Measurements from ENCODE around the gene PECR.

The PECR gene

GRCh38 chr2:216098421-216099334 is 17.1 kb upstream of the PECR start:
- no peak overlapping the region for H3K4me3 ChIP-seq
- DNase-seq (ENCODE audit: low read depth, low spot score): no peak
- no peaks in the 10 kb centered on the region for H3K36me3 ChIP-seq (ENCODE audit: insufficient read depth, low read length)
- H3K27ac ChIP-seq: no peak overlapping the region
- TF ChIP-seq POLR2AphosphoS5 (IDR thresholded peaks at IDR 0.05; ENCODE audit: borderline replicate concordance, low read depth, low read length): no peak
- no peak for TF ChIP-seq FOXP2 (optimal IDR thresholded peaks at IDR 0.05; ENCODE audit: control extremely low read depth, extremely low read length, insufficient read depth)
- no peak for TF ChIP-seq EZH2 (IDR thresholded peaks at IDR 0.05)
- no peak overlapping the region for H3K9ac ChIP-seq (ENCODE audit: insufficient read length)
- no peaks in the 10 kb centered on the region for H3K9me3 ChIP-seq (ENCODE audit: low read depth, low read length)

DNA sequence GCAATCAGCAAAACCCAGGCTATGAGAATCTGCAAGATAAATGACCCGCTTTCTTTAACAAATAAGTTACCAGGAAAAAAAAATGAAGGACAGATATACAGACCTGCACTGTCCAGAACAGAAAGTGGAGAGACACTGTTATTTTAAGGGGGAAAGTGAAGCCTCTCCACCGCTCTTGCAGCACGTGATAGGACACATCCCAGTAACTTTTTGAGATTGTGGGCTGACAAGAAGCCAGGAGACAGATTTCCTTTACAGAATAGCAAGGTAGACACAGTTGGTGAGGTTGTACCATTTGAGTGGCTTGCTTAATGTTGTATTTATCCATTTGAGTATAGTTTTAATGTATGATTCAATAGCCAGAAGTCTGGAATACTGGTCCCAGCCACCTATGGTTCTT is 13.1 kb upstream of the PECR start:
- Histone ChIP-seq H3K9ac (ENCODE audit: insufficient read length) (no peak overlapping the region), H3K9me3 (ENCODE audit: low read depth, low read length) (no peaks in the 10 kb centered on the region), H3K27ac (no peak overlapping the region), H3K4me3 (no peak overlapping the region), H3K36me3 (ENCODE audit: insufficient read depth, low read length) (no peaks in the 10 kb centered on the region)
- TF ChIP-seq FOXP2 (optimal IDR thresholded peaks at IDR 0.05; ENCODE audit: control extremely low read depth, extremely low read length, insufficient read depth) (no peak), POLR2AphosphoS5 (IDR thresholded peaks at IDR 0.05; ENCODE audit: borderline replicate concordance, low read depth, low read length) (no peak), EZH2 (IDR thresholded peaks at IDR 0.05) (no peak)
- DNase-seq (ENCODE audit: low read depth, low spot score): no peak

GRCh38 chr2:216092646-216093045 is 11.0 kb upstream of the PECR start:
- TF ChIP-seq FOXP2 (optimal IDR thresholded peaks at IDR 0.05; ENCODE audit: control extremely low read depth, extremely low read length, insufficient read depth): no peak
- no peak for TF ChIP-seq EZH2 (IDR thresholded peaks at IDR 0.05)
- TF ChIP-seq POLR2AphosphoS5 (IDR thresholded peaks at IDR 0.05; ENCODE audit: borderline replicate concordance, low read depth, low read length): no peak
- Histone ChIP-seq H3K4me3 (no peak overlapping the region), H3K9me3 (ENCODE audit: low read depth, low read length) (no peaks in the 10 kb centered on the region), H3K36me3 (ENCODE audit: insufficient read depth, low read length) (no peaks in the 10 kb centered on the region), H3K27ac (no peak overlapping the region), H3K9ac (ENCODE audit: insufficient read length) (no peak overlapping the region)
- no peak for DNase-seq (ENCODE audit: low read depth, low spot score)

DNA sequence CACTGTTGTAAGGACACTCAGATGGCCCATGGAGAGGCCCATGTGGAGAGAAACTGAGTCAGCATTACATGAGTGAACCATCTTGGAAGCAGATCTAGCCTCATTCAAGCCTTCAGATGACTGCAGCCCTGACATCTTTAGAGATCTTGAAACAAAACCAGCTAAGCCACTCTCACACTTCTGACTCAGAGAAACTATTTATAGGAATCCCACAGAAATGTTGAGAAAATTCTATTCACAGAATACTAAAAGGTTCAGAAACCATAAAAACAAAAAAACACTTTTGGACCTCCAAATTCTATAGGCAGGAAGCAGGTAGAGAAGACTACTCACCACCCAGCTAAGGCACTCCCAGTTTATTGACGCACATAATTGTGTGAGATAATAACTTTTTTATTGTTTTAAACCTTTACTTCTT is 8.8 kb upstream of the PECR start:
- no peak for DNase-seq (ENCODE audit: low read depth, low spot score)
- TF ChIP-seq FOXP2 (optimal IDR thresholded peaks at IDR 0.05; ENCODE audit: control extremely low read depth, extremely low read length, insufficient read depth): no peak
- no peak for TF ChIP-seq POLR2AphosphoS5 (IDR thresholded peaks at IDR 0.05; ENCODE audit: borderline replicate concordance, low read depth, low read length)
- no peak for TF ChIP-seq EZH2 (IDR thresholded peaks at IDR 0.05)
- H3K9ac ChIP-seq (ENCODE audit: insufficient read length): no peak overlapping the region

GRCh38 chr2:216086207-216086893 is 4.7 kb upstream of the PECR start:
- Histone ChIP-seq H3K9ac (ENCODE audit: insufficient read length) (no peak overlapping the region), H3K27ac (no peak overlapping the region), H3K4me3 (no peak overlapping the region), H3K9me3 (ENCODE audit: low read depth, low read length) (no peaks in the 10 kb centered on the region), H3K36me3 (ENCODE audit: insufficient read depth, low read length) (no peaks in the 10 kb centered on the region)
- DNase-seq (ENCODE audit: low read depth, low spot score): no peak
- TF ChIP-seq POLR2AphosphoS5 (IDR thresholded peaks at IDR 0.05; ENCODE audit: borderline replicate concordance, low read depth, low read length): no peak
- TF ChIP-seq EZH2 (IDR thresholded peaks at IDR 0.05): no peak
- no peak for TF ChIP-seq FOXP2 (optimal IDR thresholded peaks at IDR 0.05; ENCODE audit: control extremely low read depth, extremely low read length, insufficient read depth)

More for the DNA sequence above, 8.8 kb upstream of the PECR start:
- Histone ChIP-seq H3K4me3 (no peak overlapping the region), H3K36me3 (ENCODE audit: insufficient read depth, low read length) (no peaks in the 10 kb centered on the region), H3K9me3 (ENCODE audit: low read depth, low read length) (no peaks in the 10 kb centered on the region), H3K27ac (no peak overlapping the region)

DNA sequence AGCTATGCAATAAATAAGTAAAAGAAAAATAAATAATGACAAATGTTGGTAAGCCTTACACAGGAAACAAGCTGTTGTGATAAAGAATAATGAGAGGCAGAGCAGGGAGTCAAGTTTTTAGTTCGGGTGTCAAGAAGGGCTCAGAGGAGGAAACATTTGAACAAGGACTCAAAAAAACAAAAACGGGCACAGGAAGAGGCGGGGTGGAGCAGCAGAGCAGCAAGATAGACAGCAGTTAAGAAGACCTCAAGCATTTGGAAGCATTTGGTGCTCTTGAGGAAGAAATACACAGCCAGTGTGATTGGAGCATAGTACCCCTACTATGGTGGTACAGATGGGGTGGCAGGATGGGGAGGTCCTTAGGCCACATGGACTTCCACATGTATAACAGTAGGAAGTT is 2.9 kb upstream of the PECR start:
- no peak for DNase-seq (ENCODE audit: low read depth, low spot score)
- no peak overlapping the region for H3K27ac ChIP-seq

GRCh38 chr2:216083464-216084281 is 2.1 kb upstream of the PECR start:
- Histone ChIP-seq H3K4me3 (no peak overlapping the region), H3K27ac (no peak overlapping the region), H3K9me3 (ENCODE audit: low read depth, low read length) (no peaks in the 10 kb centered on the region), H3K9ac (ENCODE audit: insufficient read length) (no peak overlapping the region), H3K36me3 (ENCODE audit: insufficient read depth, low read length) (no peaks in the 10 kb centered on the region)
- no peak for DNase-seq (ENCODE audit: low read depth, low spot score)
- no peak for TF ChIP-seq EZH2 (IDR thresholded peaks at IDR 0.05)
- TF ChIP-seq FOXP2 (optimal IDR thresholded peaks at IDR 0.05; ENCODE audit: control extremely low read depth, extremely low read length, insufficient read depth): no peak
- TF ChIP-seq POLR2AphosphoS5 (IDR thresholded peaks at IDR 0.05; ENCODE audit: borderline replicate concordance, low read depth, low read length): no peak

More for the DNA sequence above, 2.9 kb upstream of the PECR start:
- TF ChIP-seq EZH2 (IDR thresholded peaks at IDR 0.05) (no peak), FOXP2 (optimal IDR thresholded peaks at IDR 0.05; ENCODE audit: control extremely low read depth, extremely low read length, insufficient read depth) (no peak), POLR2AphosphoS5 (IDR thresholded peaks at IDR 0.05; ENCODE audit: borderline replicate concordance, low read depth, low read length) (no peak)
- Histone ChIP-seq H3K36me3 (ENCODE audit: insufficient read depth, low read length) (no peaks in the 10 kb centered on the region), H3K9me3 (ENCODE audit: low read depth, low read length) (no peaks in the 10 kb centered on the region), H3K9ac (ENCODE audit: insufficient read length) (no peak overlapping the region), H3K4me3 (no peak overlapping the region)

DNA sequence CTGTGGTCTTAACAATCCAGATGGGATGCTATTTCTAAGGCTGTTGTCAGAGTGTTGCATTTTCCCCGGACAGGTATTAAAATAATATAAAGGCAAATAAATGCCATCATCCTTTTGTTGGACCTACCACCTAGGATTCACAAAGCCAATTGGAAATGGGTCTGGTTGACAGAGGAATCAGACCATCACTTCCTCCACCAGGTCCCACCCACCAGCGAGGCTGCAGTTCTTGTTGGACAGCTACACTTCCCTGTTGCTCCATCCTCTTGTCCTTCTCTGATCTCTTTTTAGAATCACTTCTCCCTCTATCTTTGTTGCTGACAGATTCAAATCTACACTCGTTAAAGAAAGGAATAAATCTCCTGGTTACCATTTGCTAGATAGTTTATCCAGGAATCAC is 1.2 kb upstream of the PECR start:
- DNase-seq (ENCODE audit: low read depth, low spot score): no peak
- H3K9me3 ChIP-seq (ENCODE audit: low read depth, low read length): no peaks in the 10 kb centered on the region
- no peak overlapping the region for H3K4me3 ChIP-seq
- H3K9ac ChIP-seq (ENCODE audit: insufficient read length): no peak overlapping the region
- H3K27ac ChIP-seq: no peak overlapping the region
- no peak for TF ChIP-seq EZH2 (IDR thresholded peaks at IDR 0.05)
- no peak for TF ChIP-seq POLR2AphosphoS5 (IDR thresholded peaks at IDR 0.05; ENCODE audit: borderline replicate concordance, low read depth, low read length)
- no peak for TF ChIP-seq FOXP2 (optimal IDR thresholded peaks at IDR 0.05; ENCODE audit: control extremely low read depth, extremely low read length, insufficient read depth)
- no peaks in the 10 kb centered on the region for H3K36me3 ChIP-seq (ENCODE audit: insufficient read depth, low read length)
